GM23338 (cell line): ENCODE results near the gene RORB. TPM values are rescaled to one million over a fixed set of nuclear protein-coding genes. Genes with fewer than 3 reads are reported as not detected.

Experiments
- ATAC-seq: fragments of 200-7000 bp; cut with Tn5 transposase; 3 replicates; pipeline ENCODE4 v1.9.1; 2020
- DNase-seq: peaks from one replicate; pipeline ENCODE4 v3.0.0-alpha.2; 2015; ENCODE audit warnings: low spot score
- H2AFZ ChIP-seq: fragments of 200-600 bp; sonication (generic); 2 replicates; pipeline ENCODE4 v1.8.0; 2016; ENCODE audit warnings: antibody characterized with exemption, mild to moderate bottlenecking, moderate library complexity
- H3F3A ChIP-seq: fragments of 200-600 bp; sonication (generic); replicated peaks from 2 replicates; pipeline ENCODE4 v1.8.0; 2017; ENCODE audit warnings: antibody characterized with exemption, mixed run types, low read depth
- H3K27ac ChIP-seq: fragments of 200-600 bp; sonication (generic); 2 replicates; pipeline ENCODE4 v1.6.1; 2016; ENCODE audit warnings: low read depth
- H3K27me3 ChIP-seq: fragments of 200-600 bp; sonication (generic); 2 replicates; pipeline ENCODE4 v1.8.0; 2016; ENCODE audit warnings: mild to moderate bottlenecking, mixed run types, moderate library complexity; ENCODE audit not compliant: insufficient read depth
- H3K36me3 ChIP-seq: fragments of 200-600 bp; sonication (generic); 2 replicates; pipeline ENCODE4 v1.8.0; 2016; ENCODE audit warnings: mild to moderate bottlenecking; ENCODE audit not compliant: insufficient read depth
- H3K4me1 ChIP-seq: fragments of 200-600 bp; sonication (generic); 2 replicates; pipeline ENCODE4 v1.8.0; 2016; ENCODE audit warnings: mild to moderate bottlenecking, moderate library complexity; ENCODE audit not compliant: insufficient read depth
- H3K4me2 ChIP-seq: fragments of 200-600 bp; sonication (generic); 2 replicates; pipeline ENCODE4 v1.7.1; 2017; ENCODE audit warnings: mixed run types
- H3K4me3 ChIP-seq: fragments of 200-600 bp; sonication (generic); 2 replicates; pipeline ENCODE4 v1.6.1; 2016; ENCODE audit warnings: mixed run types
- H3K79me2 ChIP-seq: fragments of 200-600 bp; sonication (generic); replicated peaks from 2 replicates; pipeline ENCODE4 v1.8.0; 2017; ENCODE audit warnings: mild to moderate bottlenecking; ENCODE audit not compliant: insufficient read depth
- H3K9me2 ChIP-seq: fragments of 200-600 bp; sonication (generic); 2 replicates; pipeline ENCODE4 v1.8.0; 2017; ENCODE audit not compliant: insufficient read depth
- H4K20me1 ChIP-seq: fragments of 200-600 bp; sonication (generic); replicated peaks from 2 replicates; pipeline ENCODE4 v1.8.0; 2017; ENCODE audit warnings: mild to moderate bottlenecking; ENCODE audit not compliant: insufficient read depth
- H3K27ac Mint-ChIP-seq: 2 replicates; pipeline ENCODE4 v1.8.0; 2020; ENCODE audit warnings: inconsistent platforms, mild to moderate bottlenecking, moderate library complexity, mixed read lengths
- H3K27me3 Mint-ChIP-seq: 3 replicates; pipeline ENCODE4 v1.8.0; 2022; ENCODE audit warnings: low read depth, mild to moderate bottlenecking, moderate library complexity, mixed read lengths, inconsistent platforms; ENCODE audit not compliant: insufficient read depth, poor library complexity
- H3K36me3 Mint-ChIP-seq: 3 replicates; pipeline ENCODE4 v1.8.0; 2021; ENCODE audit warnings: low read depth, mild to moderate bottlenecking, inconsistent platforms, moderate library complexity, mixed read lengths
- H3K4me1 Mint-ChIP-seq: 3 replicates; pipeline ENCODE4 v1.8.0; 2020; ENCODE audit warnings: mild to moderate bottlenecking, inconsistent platforms, mixed read lengths
- H3K4me3 Mint-ChIP-seq: 3 replicates; pipeline ENCODE4 v1.8.0; 2021; ENCODE audit warnings: moderate library complexity, mild to moderate bottlenecking, inconsistent platforms, mixed read lengths
- H3K9me3 Mint-ChIP-seq: 3 replicates; pipeline ENCODE4 v1.8.0; 2020; ENCODE audit warnings: moderate library complexity, mild to moderate bottlenecking, inconsistent platforms, mixed read lengths
- CREB1 ChIP-seq: fragments of 250-450 bp; sonication (Bioruptor Pico); IDR thresholded peaks from 2 replicates; pipeline ENCODE4 v1.5.0; 2020; ENCODE audit warnings: low read depth, mild to moderate bottlenecking, moderate library complexity
- CTCF ChIP-seq, 2 experiments: fragments of 200-600 bp in 1 of 2; sonication (generic) in 1 of 2; conservative IDR thresholded peaks; 2 replicates each; pipeline versions ENCODE4 v1.5.1 to v1.6.1; 2016 to 2017; ENCODE audit warnings: antibody characterized with exemption in 2 of 2, low read depth in 2 of 2, mild to moderate bottlenecking in 2 of 2, moderate library complexity in 1 of 2
- ETS1 ChIP-seq: IDR thresholded peaks from 2 replicates; pipeline ENCODE4 v1.6.1; 2016; ENCODE audit warnings: antibody characterized with exemption
- EZH2 ChIP-seq: fragments of 200-600 bp; sonication (generic); IDR thresholded peaks from one replicate; pipeline ENCODE4 v1.8.0; 2017; ENCODE audit warnings: antibody characterized with exemption, mild to moderate bottlenecking, low read depth; ENCODE audit not compliant: unreplicated experiment
- EZH2phosphoT487 ChIP-seq: fragments of 200-600 bp; sonication (generic); IDR thresholded peaks from one replicate; pipeline ENCODE4 v1.8.1; 2018; ENCODE audit warnings: antibody characterized with exemption; ENCODE audit not compliant: unreplicated experiment
- JUNB ChIP-seq: IDR thresholded peaks from one replicate; pipeline ENCODE4 v1.6.1; 2016; ENCODE audit warnings: antibody characterized with exemption; ENCODE audit not compliant: unreplicated experiment
- NANOG ChIP-seq: IDR thresholded peaks from 2 replicates; pipeline ENCODE4 v1.6.1; 2016; ENCODE audit warnings: antibody characterized with exemption, borderline replicate concordance
- POLR2AphosphoS5 ChIP-seq: IDR thresholded peaks from 2 replicates; pipeline ENCODE4 v1.6.1; 2016; ENCODE audit warnings: antibody characterized with exemption, low read depth
- REST ChIP-seq: IDR thresholded peaks from one replicate; pipeline ENCODE4 v1.6.1; 2018; ENCODE audit warnings: antibody characterized with exemption; ENCODE audit not compliant: unreplicated experiment
- STAT1 ChIP-seq: IDR thresholded peaks from one replicate; pipeline ENCODE4 v1.6.1; 2016; ENCODE audit warnings: antibody characterized with exemption; ENCODE audit not compliant: unreplicated experiment
- ZNF114 ChIP-seq: fragments of 250-450 bp; sonication (Bioruptor Pico); IDR thresholded peaks from 2 replicates; pipeline ENCODE4 v1.5.0; 2020; ENCODE audit warnings: mild to moderate bottlenecking, moderate library complexity
- ZNF331 ChIP-seq: fragments of 250-450 bp; sonication (Bioruptor Pico); IDR thresholded peaks from 2 replicates; pipeline ENCODE4 v1.5.0; 2020; ENCODE audit warnings: low read depth, mild to moderate bottlenecking, moderate library complexity
- ZNF462 ChIP-seq: fragments of 250-450 bp; sonication (Bioruptor Pico); IDR thresholded peaks from 2 replicates; pipeline ENCODE4 v1.5.0; 2020; ENCODE audit warnings: mild to moderate bottlenecking, moderate library complexity
- polyA plus RNA-seq: library from polyadenylated mRNA; unstranded; fragments of >200 nt; fragmentation: Nextera tagmentation; extraction: Ambion mirVana; gene quantifications from 2 replicates; pipeline ENCODE4 v1.2.1, GENCODE V29; 2016
- total RNA-seq: library from RNA; depleted of rRNA; stranded (reverse); fragments of >200 nt; shearing (Covaris generic); gene quantifications from 2 replicates; pipeline ENCODE4 v1.2.3, GENCODE V29; 2014

Gene RORB
- total and polyA plus RNA-seq, 2 experiments from 2014 or later = 1.2 to 4.5 TPM

- H3K36me3 Mint-ChIP-seq = no peaks in the 10 kb centered on the region
- Histone ChIP-seq H3K4me2 (no peak overlapping the region), H4K20me1 (no peaks in the 10 kb centered on the region), H3K4me3 (no peak overlapping the region), H3K36me3 (no peaks in the 10 kb centered on the region), H3K9me2 (peaks cover 3% of the 10 kb centered on the region; the same call in 1 of the 2 replicates), H3K27ac (no peak overlapping the region), H3K79me2 (no peaks in the 10 kb centered on the region), H3F3A (no peaks in the 10 kb centered on the region), H2AFZ (no peak overlapping the region), H3K27me3 (no peaks in the 10 kb centered on the region), H3K4me1 (no peaks in the 10 kb centered on the region)
- no peak for DNase-seq
- no peak overlapping the region for H3K4me3 Mint-ChIP-seq
- no peaks in the 10 kb centered on the region for H3K27me3 Mint-ChIP-seq
- H3K4me1 Mint-ChIP-seq = no peaks in the 10 kb centered on the region
- H3K27ac Mint-ChIP-seq = no peak overlapping the region
- no peak for ATAC-seq
- no peaks in the 10 kb centered on the region for H3K9me3 Mint-ChIP-seq
- TF ChIP-seq EZH2phosphoT487 (no peak), POLR2AphosphoS5 (no peak), ZNF114 (no peak), ETS1 (no peak), CREB1 (CRISPR knock-in tag) (no peak), CTCF (conservative IDR thresholded peaks at IDR 0.05; ENCODE audit: low read depth in 2 of 2) (no peak), STAT1 (no peak), JUNB (no peak), ZNF331 (CRISPR knock-in tag) (no peak), EZH2 (no peak), REST (no peak), ZNF462 (CRISPR knock-in tag) (no peak), NANOG (no peak)
Measured at GRCh38 chr9:74721696-74722660, 224.8 kb downstream of the RORB start.
